ENCODE measurements around the gene PTGDR2.

PTGDR2 gene

GRCh38 chr11:60874421-60875365, 18.9 kb upstream of the PTGDR2 start:
- no peak for DNase-seq

GRCh38 chr11:60873533-60873932, 17.8 kb upstream of the PTGDR2 start:
- DNase-seq: no peak

- no peak for DNase-seq
Measured at GRCh38 chr11:60872961-60873524, 17.3 kb upstream of the PTGDR2 start.

GRCh38 chr11:60872124-60872960, 16.6 kb upstream of the PTGDR2 start:
- no peak for DNase-seq

- DNase-seq: no peak
Measured at GRCh38 chr11:60871378-60872061, 15.8 kb upstream of the PTGDR2 start.

GRCh38 chr11:60870733-60871377, 15.1 kb upstream of the PTGDR2 start:
- DNase-seq: no peak

- no peak for DNase-seq
Measured at GRCh38 chr11:60870276-60870675, 14.5 kb upstream of the PTGDR2 start.

- no peak for DNase-seq
Measured at GRCh38 chr11:60869451-60869825, 13.7 kb upstream of the PTGDR2 start.

- no peak for DNase-seq
Measured at GRCh38 chr11:60868682-60869450, 13.1 kb upstream of the PTGDR2 start.

GRCh38 chr11:60867871-60868681, 12.3 kb upstream of the PTGDR2 start:
- DNase-seq: no peak

- DNase-seq: no peak
Measured at GRCh38 chr11:60866911-60867870, 11.4 kb upstream of the PTGDR2 start, which contains the start of gene ZP1. ZP1 (plus strand) TSS chr11:60867542; CDS start chr11:60867562, 20 bp downstream.

GRCh38 chr11:60864856-60865513, 9.2 kb upstream of the PTGDR2 start:
- no peak for DNase-seq

GRCh38 chr11:60863550-60864521, 8.1 kb upstream of the PTGDR2 start:
- DNase-seq: no peak

- no peak for DNase-seq
Measured at GRCh38 chr11:60862171-60862570, 6.4 kb upstream of the PTGDR2 start.

- no peak for DNase-seq
Measured at GRCh38 chr11:60860943-60861342, 5.2 kb upstream of the PTGDR2 start.

GRCh38 chr11:60859616-60860250, 4.0 kb upstream of the PTGDR2 start:
- no peak for DNase-seq
